Suprapubic skin (tissue), 3 donors: ENCODE measurements around the gene MYBPH.

Experiments used
- POLR2A ChIP-seq, 2 donors: fragments of 450-650 bp; IDR thresholded peaks; one replicate each; pipeline ENCODE4 v1.6.1; 2017; ENCODE audit warnings: antibody characterized with exemption in 2 of 2, mild to moderate bottlenecking in 2 of 2, moderate library complexity in 2 of 2
- TF ChIP-seq, protein P1 (sequence below), 2 donors: fragments of 200-600 bp in 1 of 2; fragments of 450-650 bp in 1 of 2; sonication (generic) in 1 of 2; IDR thresholded peaks; one replicate each; pipeline ENCODE4 v1.5.1; 2016 to 2019; ENCODE audit warnings: antibody characterized with exemption in 2 of 2, mild to moderate bottlenecking in 1 of 2, moderate library complexity in 1 of 2

GRCh38 chr1:203216274-203217138 is 40.9 kb upstream of the MYBPH start:
- TF ChIP-seq, protein P1, sequence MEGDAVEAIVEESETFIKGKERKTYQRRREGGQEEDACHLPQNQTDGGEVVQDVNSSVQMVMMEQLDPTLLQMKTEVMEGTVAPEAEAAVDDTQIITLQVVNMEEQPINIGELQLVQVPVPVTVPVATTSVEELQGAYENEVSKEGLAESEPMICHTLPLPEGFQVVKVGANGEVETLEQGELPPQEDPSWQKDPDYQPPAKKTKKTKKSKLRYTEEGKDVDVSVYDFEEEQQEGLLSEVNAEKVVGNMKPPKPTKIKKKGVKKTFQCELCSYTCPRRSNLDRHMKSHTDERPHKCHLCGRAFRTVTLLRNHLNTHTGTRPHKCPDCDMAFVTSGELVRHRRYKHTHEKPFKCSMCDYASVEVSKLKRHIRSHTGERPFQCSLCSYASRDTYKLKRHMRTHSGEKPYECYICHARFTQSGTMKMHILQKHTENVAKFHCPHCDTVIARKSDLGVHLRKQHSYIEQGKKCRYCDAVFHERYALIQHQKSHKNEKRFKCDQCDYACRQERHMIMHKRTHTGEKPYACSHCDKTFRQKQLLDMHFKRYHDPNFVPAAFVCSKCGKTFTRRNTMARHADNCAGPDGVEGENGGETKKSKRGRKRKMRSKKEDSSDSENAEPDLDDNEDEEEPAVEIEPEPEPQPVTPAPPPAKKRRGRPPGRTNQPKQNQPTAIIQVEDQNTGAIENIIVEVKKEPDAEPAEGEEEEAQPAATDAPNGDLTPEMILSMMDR (IDR thresholded peaks at IDR 0.05) = peak; percentile 55 to 77
- TF ChIP-seq POLR2A (IDR thresholded peaks at IDR 0.05) = no peak
